ENCODE results near the gene DNAJA1.

DNA sequence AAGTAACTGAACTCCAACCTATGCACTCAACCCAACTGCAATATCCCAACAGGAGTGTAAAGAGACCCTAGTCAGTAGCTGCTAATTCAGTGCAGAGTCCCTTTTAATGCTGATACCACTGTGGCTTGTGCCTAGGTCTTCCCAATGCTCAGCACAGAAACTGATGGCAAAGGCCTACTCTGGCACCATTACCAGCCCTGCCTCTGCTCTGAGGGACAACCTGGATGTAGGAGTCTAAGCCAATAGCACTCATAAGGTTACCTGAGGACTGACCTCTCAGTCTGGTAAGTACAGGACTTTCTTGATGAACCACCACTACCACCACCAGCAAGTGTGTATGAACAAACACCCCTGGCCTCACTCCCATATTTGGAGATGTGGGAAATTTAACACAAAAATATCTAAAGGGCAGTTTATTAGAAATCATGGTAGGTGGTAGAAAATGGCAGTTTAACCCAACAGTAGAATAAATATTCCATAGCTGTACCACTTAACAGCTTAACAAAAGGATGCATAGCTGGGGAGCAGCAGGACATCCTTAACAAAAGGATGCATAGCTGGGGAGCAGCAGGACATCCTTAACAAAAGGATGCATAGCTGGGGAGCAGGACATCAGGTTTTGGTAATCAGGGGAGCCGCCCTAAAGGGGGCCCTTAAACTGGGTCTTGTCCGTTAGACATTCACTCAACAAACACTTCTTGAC is 11.0 kb upstream of the DNAJA1 start:
- no peak for TF ChIP-seq POLR2AphosphoS5 (IDR thresholded peaks at IDR 0.05; ENCODE audit: low read depth, low read length)
- TF ChIP-seq TAF1 (IDR thresholded peaks at IDR 0.05; ENCODE audit: borderline replicate concordance, low read depth, low read length), result no peak

Data from GM12892 (cell line).